ENCODE results near the gene KLF12. TPM values are rescaled to one million over a fixed set of nuclear protein-coding genes. Genes with fewer than 3 reads are reported as not detected.

Gene KLF12
- total RNA-seq, 4 donors from 2014 or later, result 4.1 to 17.7 (median 8.2) TPM

GRCh38 chr13:74132776-74133656 is 1.2 kb downstream of the KLF12 start:
- Histone ChIP-seq H3K27me3 (no peaks in the 10 kb centered on the region), H3K4me1 (peaks cover 7 to 43% (median 22%) of the 10 kb centered on the region in 4 donors), H3K9me3 (no peaks in the 10 kb centered on the region), H3K27ac (peak overlapping the region; percentile 92 to 99 (median 96)), H3K36me3 (no peaks in the 10 kb centered on the region), H3K4me3 (peak overlapping the region; percentile 60 to 94 (median 78))
- TF ChIP-seq CTCF (IDR thresholded peaks at IDR 0.05) (no peak), POLR2AphosphoS5 (IDR thresholded peaks at IDR 0.05) (no peak), EP300 (IDR thresholded peaks at IDR 0.05; ENCODE audit: low read depth) (no peak), POLR2A (IDR thresholded peaks at IDR 0.05) (no peak)
- 2 to 7% methylated on average over 12 to 34 of the region's 34 CpGs for WGBS, 2 donors (ENCODE audit: low coverage in 1 of 2)
- DNase-seq, result peak; percentile 26
- in situ Hi-C loops (cut with MboI; ENCODE audit: low pct_ligation_motif_present in 1 of 4, low pct_unique_long_range_greater_than_20kb in 1 of 4, low sequenced_read_pairs in 3 of 4) (no loop called here), intact Hi-C loops (cut with DNase I; ENCODE audit: low total_unique reads) (no loop called here)

- intact Hi-C loops (cut with DNase I; ENCODE audit: low total_unique reads), result no loop called here
- Histone ChIP-seq H3K9me3 (no peaks in the 10 kb centered on the region), H3K4me1 (peaks cover 7 to 47% (median 22%) of the 10 kb centered on the region in 4 donors), H3K27me3 (no peaks in the 10 kb centered on the region), H3K36me3 (no peaks in the 10 kb centered on the region), H3K27ac (peak overlapping the region; percentile 92 to 99 (median 96)), H3K4me3 (peak overlapping the region; percentile 60 to 94 (median 78))
- no peak for DNase-seq
- TF ChIP-seq POLR2A (IDR thresholded peaks at IDR 0.05), result no peak
- peak in 2 of 3 donors; percentile 49 to 55 for TF ChIP-seq POLR2AphosphoS5 (IDR thresholded peaks at IDR 0.05)
- in situ Hi-C loops (cut with MboI; ENCODE audit: low pct_ligation_motif_present in 1 of 4, low pct_unique_long_range_greater_than_20kb in 1 of 4, low sequenced_read_pairs in 3 of 4), result no loop called here
- 12 to 43% methylated on average over 17 of the region's 17 CpGs for WGBS, 2 donors (ENCODE audit: low coverage in 1 of 2)
Measured at GRCh38 chr13:74132152-74132775, 1.9 kb downstream of the KLF12 start.

GRCh38 chr13:74131227-74131626 is 3.0 kb downstream of the KLF12 start:
- 32 to 53% methylated on average over 3 of the region's 3 CpGs for WGBS, 2 donors (ENCODE audit: low coverage in 1 of 2)
- Histone ChIP-seq H3K27me3 (no peaks in the 10 kb centered on the region), H3K4me3 (no peak overlapping the region), H3K27ac (peak overlapping the region; percentile 92 to 99 (median 96)), H3K4me1 (peaks cover 7 to 41% (median 22%) of the 10 kb centered on the region in 4 donors), H3K36me3 (no peaks in the 10 kb centered on the region), H3K9me3 (no peaks in the 10 kb centered on the region)
- in situ Hi-C loops (cut with MboI; ENCODE audit: low pct_ligation_motif_present in 1 of 4, low pct_unique_long_range_greater_than_20kb in 1 of 4, low sequenced_read_pairs in 3 of 4), result no loop called here
- no peak for DNase-seq
- intact Hi-C loops (cut with DNase I; ENCODE audit: low total_unique reads), result no loop called here
- no peak for TF ChIP-seq POLR2AphosphoS5 (IDR thresholded peaks at IDR 0.05)
- TF ChIP-seq EP300 (IDR thresholded peaks at IDR 0.05; ENCODE audit: low read depth), result no peak
- TF ChIP-seq POLR2A (IDR thresholded peaks at IDR 0.05), result no peak
- TF ChIP-seq CTCF (IDR thresholded peaks at IDR 0.05), result no peak

GRCh38 chr13:74129500-74130191 is 4.6 kb downstream of the KLF12 start:
- intact Hi-C loops (cut with DNase I; ENCODE audit: low total_unique reads) (no loop called here), in situ Hi-C loops (cut with MboI; ENCODE audit: low pct_ligation_motif_present in 1 of 4, low pct_unique_long_range_greater_than_20kb in 1 of 4, low sequenced_read_pairs in 3 of 4) (no loop called here)
- TF ChIP-seq EP300 (IDR thresholded peaks at IDR 0.05; ENCODE audit: low read depth), result no peak
- TF ChIP-seq CTCF (IDR thresholded peaks at IDR 0.05), result no peak
- TF ChIP-seq POLR2AphosphoS5 (IDR thresholded peaks at IDR 0.05), result no peak
- Histone ChIP-seq H3K27me3 (no peaks in the 10 kb centered on the region), H3K4me1 (peaks cover 7 to 38% (median 22%) of the 10 kb centered on the region in 4 donors), H3K9me3 (no peaks in the 10 kb centered on the region), H3K27ac (peak overlapping the region; percentile 54 to 99 (median 84)), H3K36me3 (no peaks in the 10 kb centered on the region), H3K4me3 (no peak overlapping the region)
- peak; percentile 65 for DNase-seq
- WGBS, 2 donors (ENCODE audit: low coverage in 1 of 2), result 17 to 29% methylated on average over 5 of the region's 5 CpGs

Measured in transverse colon (tissue), 4 donors.